CD4-positive, alpha-beta memory T cell (primary cell): ENCODE results near the gene EVPLL. TPM values are rescaled to one million over a fixed set of nuclear protein-coding genes. Genes with fewer than 3 reads are reported as not detected.
"Not testable (repeated sequence)": the region's sequence is repeated elsewhere in the genome, so short reads cannot be mapped to it uniquely, and the experiment has no call there.

Source experiments
- CTCF ChIA-PET: fragments of 350-600 bp; sonication (Branson Sonifier 250); formaldehyde crosslinking; loops from one replicate; lab custom pipeline; 2021; ENCODE audit warnings: inconsistent platforms; ENCODE audit not compliant: partially characterized antibody; lab: Charles Lee
- POLR2A ChIA-PET: fragments of 350-600 bp; sonication (Branson Sonifier 250); formaldehyde crosslinking; loops from one replicate; lab custom pipeline; 2021; ENCODE audit not compliant: partially characterized antibody; lab: Charles Lee
- DNase-seq, 5 donors: peaks; one replicate each; pipeline versions ENCODE4 v3.0.0 to v3.0.0-alpha.2; 2020 to 2022; ENCODE audit warnings: mixed read lengths in 1 of 5
- H3K27ac ChIP-seq: one replicate; pipeline ENCODE4 v1.7.0; 2013; ENCODE audit warnings: low read depth, low read length
- H3K27me3 ChIP-seq: 2 replicates; pipeline ENCODE4 v1.7.0; 2013; ENCODE audit warnings: mild to moderate bottlenecking, low read length, moderate library complexity; ENCODE audit not compliant: insufficient read depth
- H3K36me3 ChIP-seq: 2 replicates; pipeline ENCODE4 v1.7.0; 2013; ENCODE audit warnings: mild to moderate bottlenecking, low read length, moderate library complexity; ENCODE audit not compliant: insufficient read depth
- H3K4me1 ChIP-seq: 2 replicates; pipeline ENCODE4 v1.7.0; 2013; ENCODE audit warnings: mild to moderate bottlenecking, low read length, moderate library complexity; ENCODE audit not compliant: insufficient read depth
- H3K4me3 ChIP-seq, 2 donors: one replicate each; pipeline ENCODE4 v1.7.0; 2013; ENCODE audit warnings: low read length in 2 of 2, mild to moderate bottlenecking in 1 of 2
- H3K9me3 ChIP-seq, 2 donors: one replicate each; pipeline ENCODE4 v1.7.0; 2013; ENCODE audit warnings: low read length in 2 of 2, control low read depth in 1 of 2; ENCODE audit not compliant: control insufficient read depth in 1 of 2
- H3K27ac Mint-ChIP-seq, 7 donors: one replicate each; pipeline ENCODE4 v1.8.0; 2020 to 2021; ENCODE audit warnings: mixed read lengths in 7 of 7, mild to moderate bottlenecking in 6 of 7, inconsistent platforms in 3 of 7, moderate library complexity in 3 of 7
- H3K27me3 Mint-ChIP-seq, 2 donors: one replicate each; pipeline ENCODE4 v1.8.0; 2020 to 2021; ENCODE audit warnings: mixed read lengths in 2 of 2
- H3K36me3 Mint-ChIP-seq, 2 donors: one replicate each; pipeline ENCODE4 v1.8.0; 2020 to 2021; ENCODE audit warnings: mixed read lengths in 2 of 2, inconsistent platforms in 1 of 2, mild to moderate bottlenecking in 1 of 2
- H3K4me1 Mint-ChIP-seq, 4 donors: one replicate each; pipeline ENCODE4 v1.8.0; 2020 to 2021; ENCODE audit warnings: mixed read lengths in 4 of 4, mild to moderate bottlenecking in 1 of 4
- H3K4me3 Mint-ChIP-seq, 8 donors: one replicate each; pipeline ENCODE4 v1.8.0; 2020 to 2021; ENCODE audit warnings: mixed read lengths in 8 of 8, mild to moderate bottlenecking in 7 of 8, moderate library complexity in 6 of 8, inconsistent platforms in 3 of 8
- H3K9me3 Mint-ChIP-seq, 8 donors: one replicate each; pipeline ENCODE4 v1.8.0; 2020 to 2021; ENCODE audit warnings: mixed read lengths in 8 of 8, mild to moderate bottlenecking in 5 of 8, inconsistent platforms in 3 of 8, moderate library complexity in 1 of 8
- intact Hi-C: fragments of 100-400 bp; cut with micrococcal nuclease; formaldehyde crosslinking; loops from one replicate; pipeline ENCODE4 v1.15.1; 2023
- polyA plus RNA-seq, 2 donors: library from polyadenylated mRNA; unstranded; fragments of 300-500 nt; fragmentation: Illumina TruSeq; gene quantifications; one replicate each; pipeline ENCODE4 v1.2.3, GENCODE V29; 2021
- total RNA-seq, 2 experiments: library from RNA; stranded (reverse); gene quantifications; one replicate each; pipeline ENCODE4 v1.2.3, GENCODE V29; 2021

EVPLL gene
- total and polyA plus RNA-seq, 4 experiments from 2014 or later, result not detected

DNA sequence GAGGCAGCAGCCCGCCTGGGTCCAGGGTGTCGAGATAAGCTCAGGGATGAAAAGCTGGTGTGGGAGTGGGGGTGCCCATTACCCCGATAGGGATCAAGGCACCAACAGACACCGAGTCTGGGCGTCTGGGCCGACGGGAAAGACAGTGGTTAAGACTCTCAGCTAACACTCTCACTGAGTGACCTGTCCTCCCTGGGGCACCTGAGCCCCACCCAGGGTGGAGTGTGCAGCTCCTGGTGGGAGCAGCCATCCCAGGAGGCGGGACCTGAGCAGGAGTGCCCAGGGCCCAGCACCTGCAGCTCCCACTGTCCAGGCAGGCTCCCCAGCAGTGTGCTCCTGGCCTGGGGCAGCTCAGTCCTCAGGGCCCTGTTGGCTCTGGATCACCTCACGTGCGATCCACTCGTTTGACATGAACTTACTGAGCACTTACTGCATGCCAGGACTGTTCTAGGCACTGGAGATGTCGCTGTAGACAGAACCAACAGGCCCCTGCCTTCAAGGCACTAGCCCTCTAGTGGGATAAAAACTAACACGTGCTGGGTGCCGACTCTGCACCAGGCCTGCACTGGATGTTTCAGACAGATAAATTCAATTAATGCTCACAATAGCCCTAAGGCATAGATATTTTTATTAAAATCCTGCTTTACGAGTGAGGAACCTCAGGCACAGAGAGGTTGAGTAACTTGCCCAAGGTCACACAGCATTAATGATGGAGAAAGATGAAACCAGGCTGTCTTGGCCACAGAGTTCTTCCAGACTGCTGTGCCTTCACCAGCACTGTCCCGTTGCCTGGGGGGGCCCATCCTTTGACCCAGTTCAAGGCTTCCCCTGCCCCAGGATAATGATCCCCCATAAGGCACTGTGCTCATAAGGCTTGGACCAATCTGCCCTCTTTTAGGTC is 1.9 kb downstream of the EVPLL start:
- Histone ChIP-seq H3K36me3 (no peaks in the 10 kb centered on the region), H3K9me3 (no peaks in the 10 kb centered on the region), H3K27ac (no peak overlapping the region), H3K27me3 (no peaks in the 10 kb centered on the region), H3K4me3 (no peak overlapping the region), H3K4me1 (no peaks in the 10 kb centered on the region)
- Mint-ChIP-seq H3K36me3 (no peaks in the 10 kb centered on the region), H3K27me3 (peaks cover 1 to 6% of the 10 kb centered on the region in 2 donors), H3K4me3 (no peak overlapping the region), H3K27ac (peak overlapping the region in 1 of 7 donors; percentile 64), H3K4me1 (peaks cover 0 to 10% (median 6%) of the 10 kb centered on the region in 4 donors), H3K9me3 (no peaks in the 10 kb centered on the region)
- POLR2A ChIA-PET, result no interaction called here
- intact Hi-C loops, result no loop called here
- CTCF ChIA-PET, result no interaction called here
- DNase-seq, result no peak

DNA sequence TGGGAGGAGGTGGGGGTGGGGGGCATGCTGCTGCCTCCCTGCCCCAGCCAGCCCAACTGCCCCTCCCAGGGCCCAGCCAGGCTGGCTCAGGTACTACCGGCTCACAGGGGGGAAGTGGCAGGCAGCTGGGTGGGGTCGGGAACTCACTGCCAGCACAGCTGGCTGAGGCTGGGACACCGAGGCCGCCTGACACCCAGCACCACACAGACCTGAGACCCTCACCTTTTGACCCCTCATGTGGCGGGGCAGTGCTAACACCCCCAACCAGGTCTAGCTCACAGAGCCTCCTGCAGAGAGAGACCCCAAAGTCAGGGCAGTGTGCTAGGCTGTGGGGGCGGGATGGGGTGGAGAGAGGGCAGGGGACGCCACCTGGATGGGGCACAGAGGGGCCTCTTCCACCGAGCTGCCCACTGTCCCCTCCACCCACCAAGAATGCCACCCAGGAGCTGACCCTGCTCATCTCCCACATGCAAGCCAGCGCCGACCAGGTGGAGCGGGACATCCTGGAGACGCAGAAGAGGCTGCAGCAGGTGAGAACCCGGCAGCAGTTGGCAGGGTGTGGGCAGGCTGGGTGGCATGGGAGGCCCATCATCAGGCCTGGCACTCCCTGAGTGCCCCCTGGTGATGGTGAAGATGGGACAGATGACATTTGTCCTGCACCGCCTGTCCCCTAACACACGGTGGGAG is 3.0 kb downstream of the EVPLL start:
- CTCF ChIA-PET, result no interaction called here
- Histone ChIP-seq H3K4me3 (no peak overlapping the region), H3K27me3 (no peaks in the 10 kb centered on the region), H3K4me1 (no peaks in the 10 kb centered on the region), H3K36me3 (no peaks in the 10 kb centered on the region), H3K27ac (no peak overlapping the region), H3K9me3 (no peaks in the 10 kb centered on the region)
- Mint-ChIP-seq H3K4me1 (peaks cover 0 to 10% (median 6%) of the 10 kb centered on the region in 4 donors), H3K27me3 (peaks cover 1 to 6% of the 10 kb centered on the region in 2 donors), H3K36me3 (no peaks in the 10 kb centered on the region), H3K27ac (no peak overlapping the region), H3K9me3 (no peaks in the 10 kb centered on the region), H3K4me3 (no peak overlapping the region)
- DNase-seq, result no peak
- POLR2A ChIA-PET, result no interaction called here
- intact Hi-C loops, result no loop called here

DNA sequence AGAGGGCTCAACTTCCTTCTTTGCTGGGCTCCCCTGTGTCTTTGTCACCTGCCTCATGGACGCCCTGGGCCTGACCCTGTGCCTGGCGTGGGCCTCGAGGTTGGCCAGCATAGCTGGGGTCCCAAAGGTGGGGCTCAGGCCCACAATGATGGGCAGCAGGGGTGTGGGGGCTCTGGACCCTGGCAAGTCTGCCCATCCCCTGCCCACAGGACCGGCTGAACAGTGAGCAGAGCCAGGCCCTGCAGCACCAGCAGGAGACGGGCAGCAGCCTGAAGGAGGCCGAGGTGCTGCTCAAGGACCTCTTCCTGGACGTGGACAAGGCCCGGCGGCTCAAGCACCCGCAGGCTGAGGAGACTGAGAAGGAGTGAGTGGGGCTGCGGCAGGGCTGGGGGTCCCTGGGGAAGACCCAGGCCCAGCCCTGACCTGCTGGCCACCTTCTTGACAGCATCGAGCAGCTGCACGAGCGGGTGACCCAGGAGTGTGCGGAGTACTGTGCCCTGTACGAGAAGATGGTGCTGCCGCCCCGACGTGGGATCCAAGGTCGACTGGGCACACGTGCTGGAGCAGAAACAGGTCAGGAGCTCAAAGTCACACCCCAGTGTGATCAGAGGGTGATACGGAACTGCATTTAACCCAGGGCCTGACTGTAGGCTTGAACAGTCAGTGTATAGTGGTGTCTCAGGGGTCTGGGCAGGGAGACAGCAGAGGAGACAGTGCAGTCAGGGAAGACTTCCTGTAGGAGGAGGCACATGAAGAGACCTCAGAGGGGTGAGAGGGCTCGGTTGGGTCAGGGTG is 3.8 kb downstream of the EVPLL start:
- POLR2A ChIA-PET, result no interaction called here
- intact Hi-C loops, result no loop called here
- peak overlapping the region in 2 of 8 donors; percentile 40 to 47 for H3K4me3 Mint-ChIP-seq
- Histone ChIP-seq H3K36me3 (no peaks in the 10 kb centered on the region), H3K27ac (no peak overlapping the region), H3K27me3 (no peaks in the 10 kb centered on the region), H3K9me3 (no peaks in the 10 kb centered on the region), H3K4me3 (no peak overlapping the region), H3K4me1 (no peaks in the 10 kb centered on the region)
- H3K27ac Mint-ChIP-seq, result peak overlapping the region in 2 of 7 donors; percentile 1 to 19
- CTCF ChIA-PET, result no interaction called here
- H3K4me1 Mint-ChIP-seq, result peaks cover 0 to 10% (median 6%) of the 10 kb centered on the region in 4 donors
- H3K36me3 Mint-ChIP-seq, result no peaks in the 10 kb centered on the region
- H3K9me3 Mint-ChIP-seq, result no peaks in the 10 kb centered on the region
- no peak for DNase-seq
- H3K27me3 Mint-ChIP-seq, result peaks cover 1 to 6% of the 10 kb centered on the region in 2 donors

GRCh38 chr17:18381953-18382245 is 4.3 kb downstream of the EVPLL start:
- no peaks in the 10 kb centered on the region for H3K9me3 ChIP-seq
- ChIA-PET CTCF (no interaction called here), POLR2A (no interaction called here)
- H3K4me3 Mint-ChIP-seq, result peak overlapping the region in 3 of 8 donors; percentile 27 to 47 (median 40)
- no peaks in the 10 kb centered on the region for H3K4me1 ChIP-seq
- H3K36me3 ChIP-seq, result no peaks in the 10 kb centered on the region
- no peaks in the 10 kb centered on the region for H3K9me3 Mint-ChIP-seq
- H3K27me3 Mint-ChIP-seq, result peaks cover 1 to 6% of the 10 kb centered on the region in 2 donors
- no peaks in the 10 kb centered on the region for H3K27me3 ChIP-seq
- intact Hi-C loops, result no loop called here
- peaks cover 0 to 10% (median 6%) of the 10 kb centered on the region in 4 donors for H3K4me1 Mint-ChIP-seq
- no peak for DNase-seq
- no peak overlapping the region for H3K4me3 ChIP-seq
- H3K27ac ChIP-seq, result no peak overlapping the region
- peak overlapping the region in 1 of 7 donors; percentile 19 for H3K27ac Mint-ChIP-seq
- no peaks in the 10 kb centered on the region for H3K36me3 Mint-ChIP-seq

DNA sequence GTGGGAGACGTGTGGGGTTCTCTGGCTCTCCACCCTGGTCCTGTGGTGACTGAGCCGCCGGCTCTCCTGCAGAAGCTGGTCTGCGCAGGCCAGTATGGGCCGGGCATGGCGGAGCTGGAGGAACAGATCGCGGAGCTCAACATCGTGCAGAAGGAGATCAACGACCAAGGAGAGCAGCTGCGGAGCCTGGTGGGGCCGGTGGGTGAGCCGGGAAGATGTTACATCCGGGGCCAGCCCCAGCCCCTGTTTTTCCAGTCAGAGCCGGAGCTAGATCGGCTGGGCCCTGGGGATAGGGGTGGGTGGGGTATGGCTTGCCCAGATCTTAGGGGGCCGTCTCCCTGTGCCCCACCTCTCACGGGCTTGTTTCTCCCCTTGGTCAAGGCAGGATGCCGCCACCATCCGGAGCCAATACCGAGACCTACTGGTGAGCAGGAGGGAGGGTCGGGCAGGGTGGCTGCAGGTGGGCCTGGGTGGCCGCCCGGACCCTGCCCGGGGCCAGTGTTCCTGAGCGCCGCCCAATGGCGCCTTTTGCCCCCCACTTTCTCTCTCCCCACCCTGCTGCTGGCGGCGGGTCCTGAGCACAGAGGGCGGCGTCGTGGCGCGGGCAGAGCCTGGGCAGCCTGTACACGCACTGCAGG is 5.0 kb downstream of the EVPLL start:
- H3K27me3 ChIP-seq, result no peaks in the 10 kb centered on the region
- H3K27me3 Mint-ChIP-seq, result peaks cover 1 to 6% of the 10 kb centered on the region in 2 donors
- CTCF ChIA-PET, result no interaction called here
- H3K4me1 Mint-ChIP-seq, result peaks cover 0 to 9% (median 5%) of the 10 kb centered on the region in 4 donors
- no peak overlapping the region for H3K27ac Mint-ChIP-seq
- H3K4me3 ChIP-seq, result no peak overlapping the region
- H3K36me3 ChIP-seq, result no peaks in the 10 kb centered on the region
- H3K4me3 Mint-ChIP-seq, result peak overlapping the region in 3 of 8 donors; percentile 25 to 40 (median 26)
- H3K9me3 Mint-ChIP-seq, result no peaks in the 10 kb centered on the region
- no peaks in the 10 kb centered on the region for H3K36me3 Mint-ChIP-seq
- intact Hi-C loops, result no loop called here
- POLR2A ChIA-PET, result no interaction called here
- no peak for DNase-seq
- no peaks in the 10 kb centered on the region for H3K9me3 ChIP-seq
- H3K27ac ChIP-seq, result no peak overlapping the region
- H3K4me1 ChIP-seq, result no peaks in the 10 kb centered on the region

GRCh38 chr17:18383079-18383481 is 5.5 kb downstream of the EVPLL start:
- H3K27ac ChIP-seq, CTCF ChIA-PET, intact Hi-C loops, H3K36me3 Mint-ChIP-seq, H3K27me3 ChIP-seq, H3K9me3 Mint-ChIP-seq, H3K4me1 ChIP-seq, H3K4me1 Mint-ChIP-seq, H3K9me3 ChIP-seq, H3K36me3 ChIP-seq, H3K27me3 Mint-ChIP-seq, H3K4me3 ChIP-seq, H3K27ac Mint-ChIP-seq, POLR2A ChIA-PET: not testable (repeated sequence)
- peak overlapping the region in 2 of 8 donors; percentile 29 to 41 for H3K4me3 Mint-ChIP-seq
- DNase-seq, result peak in 4 of 5 donors; percentile 13 to 28 (median 20)

DNA sequence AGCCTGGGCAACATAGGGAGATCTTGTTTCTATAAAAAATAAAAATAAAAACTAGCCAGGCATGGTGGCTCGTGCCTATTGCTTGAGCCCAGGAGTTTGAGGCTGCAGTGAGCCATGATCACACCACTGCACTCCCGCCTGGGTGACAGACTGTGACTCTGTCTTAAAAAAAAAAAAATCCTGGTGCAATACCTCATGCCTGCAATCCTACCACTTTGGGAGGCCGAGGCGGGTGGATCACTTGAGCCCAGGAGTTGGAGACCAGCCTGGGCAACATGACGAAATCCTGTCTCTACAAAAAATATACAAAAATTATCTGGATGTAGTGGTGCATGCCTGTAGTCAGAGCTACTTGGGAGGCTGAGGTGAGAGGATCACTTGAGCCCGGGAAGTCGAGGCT is 6.7 kb downstream of the EVPLL start:
- DNase-seq, H3K27ac ChIP-seq, H3K27me3 Mint-ChIP-seq, CTCF ChIA-PET, H3K4me3 ChIP-seq, H3K27ac Mint-ChIP-seq, H3K27me3 ChIP-seq, intact Hi-C loops, H3K4me3 Mint-ChIP-seq, H3K36me3 Mint-ChIP-seq, H3K9me3 Mint-ChIP-seq, H3K4me1 ChIP-seq, H3K36me3 ChIP-seq, H3K4me1 Mint-ChIP-seq, POLR2A ChIA-PET, H3K9me3 ChIP-seq: not testable (repeated sequence)
